ENCODE data around the gene CELF6.

CELF6 gene

DNA sequence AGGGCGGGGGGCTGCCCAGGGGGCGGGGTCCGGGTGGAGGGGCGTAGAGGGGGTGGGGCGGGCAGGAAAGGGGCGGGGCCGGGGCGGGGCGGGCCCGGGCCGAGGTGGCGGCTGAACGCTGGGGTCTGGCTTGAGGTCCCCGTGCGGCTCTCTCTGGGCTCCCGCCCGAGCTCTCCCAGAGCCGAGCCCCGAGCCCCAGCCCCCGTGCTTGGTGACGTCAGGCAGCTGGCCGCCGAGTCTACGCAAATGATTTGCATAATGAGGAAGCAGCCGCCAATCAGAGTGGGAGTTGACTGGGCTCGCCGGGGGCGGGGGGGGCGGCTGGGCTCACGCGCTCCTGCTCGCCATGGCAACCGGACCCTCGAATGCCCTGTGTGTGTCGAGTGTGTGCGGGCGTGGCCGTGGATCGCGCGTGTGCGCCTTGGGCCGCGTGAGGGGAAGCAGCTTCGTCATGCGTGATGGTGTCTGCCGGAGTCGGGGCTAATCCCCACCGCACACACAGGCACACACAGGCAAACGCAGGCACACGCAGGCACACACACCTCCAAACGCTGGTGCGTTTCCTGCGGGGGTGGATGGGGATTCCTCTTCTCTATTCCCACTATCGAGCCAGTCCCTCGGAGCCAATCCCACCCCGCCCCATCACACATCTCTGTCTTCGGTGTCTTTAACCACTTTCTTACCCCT, at the start of gene CELF6:
Gene CELF6 (minus strand): TSS at position 173 of the 687 bp plus-strand sequence. CDS start 283 bp downstream, outside the sequence.
- Histone ChIP-seq H3K27me3 (ENCODE audit: control insufficient read depth in 1 of 2, insufficient read depth in 2 of 2, low read length in 2 of 2) (no peaks in the 10 kb centered on the region), H3K4me1 (ENCODE audit: insufficient read depth, low read length) (no peaks in the 10 kb centered on the region), H3K4me3 (ENCODE audit: low read depth in 1 of 2, low read length in 2 of 2) (peak within 1 kb of the TSS; percentile 18 to 20), H3K36me3 (ENCODE audit: insufficient read depth, low read length) (no peaks in the 10 kb centered on the region), H3K9ac (ENCODE audit: low read length) (no peak within 1 kb of the TSS), H3K27ac (ENCODE audit: low read depth, low read length) (no peak within 1 kb of the TSS), H3K9me3 (ENCODE audit: low read length) (no peaks in the 10 kb centered on the region)

DNA sequence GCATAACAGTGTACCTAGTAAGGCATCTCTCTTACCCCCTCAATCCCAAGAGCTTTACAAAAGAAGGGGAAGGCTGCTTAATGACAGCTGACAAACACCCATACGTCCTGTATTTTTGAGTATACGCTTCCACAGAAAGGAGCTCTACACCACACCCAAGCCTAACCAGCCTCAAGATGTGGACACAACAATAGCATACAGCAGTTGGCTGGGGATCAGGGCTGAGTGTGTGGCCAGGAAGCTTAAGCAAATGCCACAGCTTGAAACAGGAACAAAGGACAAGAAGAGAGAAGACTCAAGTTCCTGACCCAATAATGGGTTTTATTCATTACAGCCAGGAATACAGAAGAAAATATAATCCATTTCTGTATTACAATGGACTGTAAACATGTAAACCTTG, 48.9 kb upstream of the CELF6 start:
- H3K27me3 ChIP-seq (ENCODE audit: control insufficient read depth in 1 of 2, insufficient read depth in 2 of 2, low read length in 2 of 2) = no peaks in the 10 kb centered on the region
- no peak overlapping the region for H3K9ac ChIP-seq (ENCODE audit: low read length)
- peaks cover 19% of the 10 kb centered on the region for H3K36me3 ChIP-seq (ENCODE audit: insufficient read depth, low read length)
- no peak overlapping the region for H3K4me3 ChIP-seq (ENCODE audit: low read depth in 1 of 2, low read length in 2 of 2)
- no peaks in the 10 kb centered on the region for H3K9me3 ChIP-seq (ENCODE audit: low read length)
- no peak overlapping the region for H3K27ac ChIP-seq (ENCODE audit: low read depth, low read length)
- peaks cover 14% of the 10 kb centered on the region for H3K4me1 ChIP-seq (ENCODE audit: insufficient read depth, low read length)

GRCh38 chr15:72368325-72368724, 48.4 kb upstream of the CELF6 start:
- Histone ChIP-seq H3K36me3 (ENCODE audit: insufficient read depth, low read length) (peaks cover 19% of the 10 kb centered on the region), H3K27ac (ENCODE audit: low read depth, low read length) (no peak overlapping the region), H3K27me3 (ENCODE audit: control insufficient read depth in 1 of 2, insufficient read depth in 2 of 2, low read length in 2 of 2) (no peaks in the 10 kb centered on the region), H3K4me1 (ENCODE audit: insufficient read depth, low read length) (peaks cover 12% of the 10 kb centered on the region), H3K4me3 (ENCODE audit: low read depth in 1 of 2, low read length in 2 of 2) (no peak overlapping the region), H3K9ac (ENCODE audit: low read length) (no peak overlapping the region), H3K9me3 (ENCODE audit: low read length) (no peaks in the 10 kb centered on the region)

DNA sequence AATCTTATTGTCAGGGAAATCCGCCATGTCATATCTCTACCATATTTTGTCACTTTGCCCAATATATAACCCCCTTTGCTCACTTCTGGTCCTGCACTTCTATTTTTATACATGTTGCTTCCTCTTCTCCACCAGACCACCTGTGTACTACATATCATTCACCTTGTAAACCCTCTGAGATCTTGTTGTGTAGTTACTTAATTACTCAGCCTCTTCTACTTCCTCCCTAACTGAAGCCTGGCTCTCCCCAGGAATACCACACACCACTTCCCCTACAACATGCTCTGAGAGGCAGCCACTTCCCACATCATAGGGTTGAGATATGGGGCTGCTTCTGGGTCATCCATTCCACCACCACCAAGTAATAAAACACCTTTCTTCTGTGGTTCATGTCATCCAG, 45.9 kb upstream of the CELF6 start:
- Histone ChIP-seq H3K9ac (ENCODE audit: low read length) (no peak overlapping the region), H3K36me3 (ENCODE audit: insufficient read depth, low read length) (peaks cover 19% of the 10 kb centered on the region), H3K27me3 (ENCODE audit: control insufficient read depth in 1 of 2, insufficient read depth in 2 of 2, low read length in 2 of 2) (no peaks in the 10 kb centered on the region), H3K27ac (ENCODE audit: low read depth, low read length) (no peak overlapping the region), H3K4me1 (ENCODE audit: insufficient read depth, low read length) (peaks cover 5% of the 10 kb centered on the region), H3K9me3 (ENCODE audit: low read length) (no peaks in the 10 kb centered on the region), H3K4me3 (ENCODE audit: low read depth in 1 of 2, low read length in 2 of 2) (no peak overlapping the region)

DNA sequence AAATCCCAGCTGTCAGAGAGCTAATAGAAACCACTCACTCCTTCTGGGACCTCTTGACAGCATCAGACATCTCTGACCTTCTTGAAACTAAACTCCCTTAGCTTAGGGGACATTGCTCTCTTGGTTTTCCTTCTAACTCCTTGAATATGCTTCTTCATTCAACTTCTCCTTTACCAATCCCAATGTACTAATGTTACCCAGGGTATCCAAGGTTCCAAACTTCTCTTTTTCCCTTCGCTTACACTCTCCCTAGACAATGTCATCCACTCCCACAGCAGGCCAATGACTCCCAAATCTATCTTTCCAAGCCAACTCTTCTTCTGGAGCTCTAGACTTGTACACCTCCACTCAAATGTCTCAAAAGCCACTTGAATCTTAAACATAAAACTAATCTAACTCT, 41.2 kb upstream of the CELF6 start:
- Histone ChIP-seq H3K36me3 (ENCODE audit: insufficient read depth, low read length) (peaks cover 10% of the 10 kb centered on the region), H3K27ac (ENCODE audit: low read depth, low read length) (no peak overlapping the region), H3K4me1 (ENCODE audit: insufficient read depth, low read length) (no peaks in the 10 kb centered on the region), H3K4me3 (ENCODE audit: low read depth in 1 of 2, low read length in 2 of 2) (no peak overlapping the region), H3K9ac (ENCODE audit: low read length) (no peak overlapping the region), H3K27me3 (ENCODE audit: control insufficient read depth in 1 of 2, insufficient read depth in 2 of 2, low read length in 2 of 2) (no peaks in the 10 kb centered on the region), H3K9me3 (ENCODE audit: low read length) (no peaks in the 10 kb centered on the region)

GRCh38 chr15:72358650-72359171, 38.8 kb upstream of the CELF6 start:
- no peaks in the 10 kb centered on the region for H3K9me3 ChIP-seq (ENCODE audit: low read length)
- no peaks in the 10 kb centered on the region for H3K4me1 ChIP-seq (ENCODE audit: insufficient read depth, low read length)
- no peak overlapping the region for H3K9ac ChIP-seq (ENCODE audit: low read length)
- peaks cover 32% of the 10 kb centered on the region for H3K36me3 ChIP-seq (ENCODE audit: insufficient read depth, low read length)
- H3K27ac ChIP-seq (ENCODE audit: low read depth, low read length) = no peak overlapping the region
- H3K4me3 ChIP-seq (ENCODE audit: low read depth in 1 of 2, low read length in 2 of 2) = no peak overlapping the region
- H3K27me3 ChIP-seq (ENCODE audit: control insufficient read depth in 1 of 2, insufficient read depth in 2 of 2, low read length in 2 of 2) = no peaks in the 10 kb centered on the region

- no peak overlapping the region for H3K9ac ChIP-seq (ENCODE audit: low read length)
- peaks cover 38% of the 10 kb centered on the region for H3K36me3 ChIP-seq (ENCODE audit: insufficient read depth, low read length)
- no peak overlapping the region for H3K27ac ChIP-seq (ENCODE audit: low read depth, low read length)
- no peaks in the 10 kb centered on the region for H3K9me3 ChIP-seq (ENCODE audit: low read length)
- no peaks in the 10 kb centered on the region for H3K4me1 ChIP-seq (ENCODE audit: insufficient read depth, low read length)
- no peak overlapping the region for H3K4me3 ChIP-seq (ENCODE audit: low read depth in 1 of 2, low read length in 2 of 2)
- no peaks in the 10 kb centered on the region for H3K27me3 ChIP-seq (ENCODE audit: control insufficient read depth in 1 of 2, insufficient read depth in 2 of 2, low read length in 2 of 2)
These were observed 38.2 kb upstream of the CELF6 start for GRCh38 chr15:72358121-72358520.

- Histone ChIP-seq H3K27ac (ENCODE audit: low read depth, low read length) (no peak overlapping the region), H3K9ac (ENCODE audit: low read length) (no peak overlapping the region), H3K4me3 (ENCODE audit: low read depth in 1 of 2, low read length in 2 of 2) (no peak overlapping the region), H3K9me3 (ENCODE audit: low read length) (no peaks in the 10 kb centered on the region), H3K4me1 (ENCODE audit: insufficient read depth, low read length) (no peaks in the 10 kb centered on the region), H3K36me3 (ENCODE audit: insufficient read depth, low read length) (peaks cover 68% of the 10 kb centered on the region), H3K27me3 (ENCODE audit: control insufficient read depth in 1 of 2, insufficient read depth in 2 of 2, low read length in 2 of 2) (no peaks in the 10 kb centered on the region)
These were observed 34.5 kb upstream of the CELF6 start for GRCh38 chr15:72354496-72354895.

DNA sequence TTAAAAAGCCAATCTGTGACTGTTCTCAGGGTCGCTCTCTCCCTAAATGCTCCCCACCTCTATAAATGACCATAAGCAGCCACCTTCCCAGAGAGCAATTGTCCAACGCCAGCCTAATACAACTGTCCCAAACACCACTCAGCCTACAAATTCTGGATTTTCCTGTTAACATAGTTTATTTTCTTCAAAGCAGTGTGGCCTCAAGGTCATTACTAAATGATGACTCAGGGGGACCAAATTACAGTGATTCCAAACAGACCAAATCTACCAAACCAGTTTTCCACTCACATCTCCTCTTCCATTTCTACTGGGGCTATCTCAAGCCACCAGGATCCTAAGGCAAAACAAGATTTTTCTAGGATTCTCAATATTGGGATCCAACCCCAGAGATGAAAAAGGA, 33.3 kb upstream of the CELF6 start:
- no peak overlapping the region for H3K27ac ChIP-seq (ENCODE audit: low read depth, low read length)
- no peak overlapping the region for H3K9ac ChIP-seq (ENCODE audit: low read length)
- no peaks in the 10 kb centered on the region for H3K27me3 ChIP-seq (ENCODE audit: control insufficient read depth in 1 of 2, insufficient read depth in 2 of 2, low read length in 2 of 2)
- H3K9me3 ChIP-seq (ENCODE audit: low read length) = no peaks in the 10 kb centered on the region
- H3K4me1 ChIP-seq (ENCODE audit: insufficient read depth, low read length) = no peaks in the 10 kb centered on the region
- peaks cover 80% of the 10 kb centered on the region for H3K36me3 ChIP-seq (ENCODE audit: insufficient read depth, low read length)
- no peak overlapping the region for H3K4me3 ChIP-seq (ENCODE audit: low read depth in 1 of 2, low read length in 2 of 2)

- H3K9ac ChIP-seq (ENCODE audit: low read length) = no peak overlapping the region
- H3K36me3 ChIP-seq (ENCODE audit: insufficient read depth, low read length) = peaks cover 67% of the 10 kb centered on the region
- no peaks in the 10 kb centered on the region for H3K9me3 ChIP-seq (ENCODE audit: low read length)
- no peaks in the 10 kb centered on the region for H3K27me3 ChIP-seq (ENCODE audit: control insufficient read depth in 1 of 2, insufficient read depth in 2 of 2, low read length in 2 of 2)
- H3K4me3 ChIP-seq (ENCODE audit: low read depth in 1 of 2, low read length in 2 of 2) = no peak overlapping the region
- no peak overlapping the region for H3K27ac ChIP-seq (ENCODE audit: low read depth, low read length)
- H3K4me1 ChIP-seq (ENCODE audit: insufficient read depth, low read length) = no peaks in the 10 kb centered on the region
These were observed 25.8 kb upstream of the CELF6 start for GRCh38 chr15:72345806-72346205.

DNA sequence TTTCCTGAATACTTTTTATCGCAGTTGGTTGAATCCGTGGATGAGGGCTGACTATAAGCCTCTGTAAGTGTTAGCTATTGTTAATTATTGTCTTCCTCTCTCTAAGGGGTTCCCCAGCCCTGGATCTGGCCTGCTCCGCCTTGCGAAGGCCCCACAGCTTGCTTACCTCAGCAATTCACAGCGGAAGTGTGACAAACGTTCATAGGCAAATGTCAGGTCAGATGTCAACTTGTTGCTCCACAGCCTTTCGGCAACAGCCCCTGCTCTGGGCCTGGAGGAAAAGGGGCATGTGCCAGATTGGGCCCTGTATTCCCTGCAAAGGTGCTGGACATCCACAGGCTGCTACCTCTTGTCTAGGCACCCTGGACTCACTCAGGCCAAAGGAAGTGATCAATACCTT, 25.3 kb upstream of the CELF6 start:
- H3K4me1 ChIP-seq (ENCODE audit: insufficient read depth, low read length) = no peaks in the 10 kb centered on the region
- H3K27ac ChIP-seq (ENCODE audit: low read depth, low read length) = no peak overlapping the region
- no peaks in the 10 kb centered on the region for H3K9me3 ChIP-seq (ENCODE audit: low read length)
- H3K36me3 ChIP-seq (ENCODE audit: insufficient read depth, low read length) = peaks cover 62% of the 10 kb centered on the region
- H3K9ac ChIP-seq (ENCODE audit: low read length) = no peak overlapping the region
- no peaks in the 10 kb centered on the region for H3K27me3 ChIP-seq (ENCODE audit: control insufficient read depth in 1 of 2, insufficient read depth in 2 of 2, low read length in 2 of 2)
- no peak overlapping the region for H3K4me3 ChIP-seq (ENCODE audit: low read depth in 1 of 2, low read length in 2 of 2)

- Histone ChIP-seq H3K4me1 (ENCODE audit: insufficient read depth, low read length) (peaks cover 6% of the 10 kb centered on the region), H3K36me3 (ENCODE audit: insufficient read depth, low read length) (peaks cover 58% of the 10 kb centered on the region), H3K4me3 (ENCODE audit: low read depth in 1 of 2, low read length in 2 of 2) (no peak overlapping the region), H3K9ac (ENCODE audit: low read length) (no peak overlapping the region), H3K27ac (ENCODE audit: low read depth, low read length) (no peak overlapping the region), H3K27me3 (ENCODE audit: control insufficient read depth in 1 of 2, insufficient read depth in 2 of 2, low read length in 2 of 2) (no peaks in the 10 kb centered on the region), H3K9me3 (ENCODE audit: low read length) (no peaks in the 10 kb centered on the region)
These were observed 24.6 kb upstream of the CELF6 start for GRCh38 chr15:72344602-72345001.
